ENCODE results near the gene MYL5.
"Not testable (repeated sequence)": the region's sequence is repeated elsewhere in the genome, so short reads cannot be mapped to it uniquely, and the experiment has no call there.

The MYL5 gene

GRCh38 chr4:636628-637159 lies 37.6 kb upstream of the MYL5 start:
- DNase-seq: no peak

- no peak for DNase-seq
Measured at GRCh38 chr4:637536-638280, 36.6 kb upstream of the MYL5 start.

GRCh38 chr4:642366-642765 lies 32.0 kb upstream of the MYL5 start:
- not testable (repeated sequence) for DNase-seq

GRCh38 chr4:646460-646859 lies 27.9 kb upstream of the MYL5 start:
- DNase-seq: no peak

GRCh38 chr4:647481-647880 lies 26.9 kb upstream of the MYL5 start:
- DNase-seq: no peak

GRCh38 chr4:648579-649292 lies 25.6 kb upstream of the MYL5 start:
- peak; percentile 43 for DNase-seq

GRCh38 chr4:649293-649625 lies 25.1 kb upstream of the MYL5 start:
- DNase-seq: no peak

GRCh38 chr4:649751-650310 lies 24.5 kb upstream of the MYL5 start:
- DNase-seq: no peak

- no peak for DNase-seq
Measured at GRCh38 chr4:650461-650860, 23.9 kb upstream of the MYL5 start.

GRCh38 chr4:650951-651883 lies 23.1 kb upstream of the MYL5 start:
- DNase-seq: peak; percentile 64

- DNase-seq: no peak
Measured at GRCh38 chr4:651884-652642, 22.3 kb upstream of the MYL5 start.

GRCh38 chr4:653080-653821 lies 21.1 kb upstream of the MYL5 start:
- no peak for DNase-seq

- DNase-seq: no peak
Measured at GRCh38 chr4:653831-654502, 20.4 kb upstream of the MYL5 start.

- no peak for DNase-seq
Measured at GRCh38 chr4:654503-654845, 19.9 kb upstream of the MYL5 start.

- no peak for DNase-seq
Measured at GRCh38 chr4:654871-655463, 19.4 kb upstream of the MYL5 start.

GRCh38 chr4:655464-656151 lies 18.7 kb upstream of the MYL5 start:
- no peak for DNase-seq

GRCh38 chr4:656436-657337 lies 17.7 kb upstream of the MYL5 start:
- no peak for DNase-seq

GRCh38 chr4:657338-657833 lies 17.0 kb upstream of the MYL5 start:
- no peak for DNase-seq
